Vagina (tissue), 2 donors: ENCODE results near the gene PTPN11. TPM values are rescaled to one million over a fixed set of nuclear protein-coding genes. Genes with fewer than 3 reads are reported as not detected.
"Not testable (repeated sequence)": the region's sequence is repeated elsewhere in the genome, so short reads cannot be mapped to it uniquely, and the experiment has no call there.

Experiments used
- DNase-seq, 2 donors: peaks; one replicate each; pipeline ENCODE4 v3.0.0-alpha.2; 2017; ENCODE audit errors: extremely low spot score in 2 of 2
- H3K27ac ChIP-seq: fragments of 200-600 bp; sonication (generic); one replicate; pipeline ENCODE4 v1.5.1; 2019
- H3K27me3 ChIP-seq: fragments of 200-600 bp; sonication (generic); one replicate; pipeline ENCODE4 v1.5.1; 2019
- H3K36me3 ChIP-seq, 2 donors: fragments of 200-600 bp; sonication (generic); one replicate each; pipeline ENCODE4 v1.5.1; 2017 to 2019
- H3K4me1 ChIP-seq: fragments of 200-600 bp; sonication (generic); one replicate; pipeline ENCODE4 v1.5.1; 2019
- H3K4me3 ChIP-seq, 2 donors: fragments of 200-600 bp; sonication (generic); 1 replicate in 1 of 2; 2 replicates in 1 of 2; pipeline ENCODE4 v1.5.1; 2016 to 2019
- H3K9me3 ChIP-seq: fragments of 200-600 bp; sonication (generic); one replicate; pipeline ENCODE4 v1.5.1; 2019
- POLR2A ChIP-seq, 2 donors: fragments of 450-650 bp; IDR thresholded peaks; one replicate each; pipeline ENCODE4 v1.6.1; 2017; ENCODE audit warnings: antibody characterized with exemption in 2 of 2, mild to moderate bottlenecking in 2 of 2, moderate library complexity in 2 of 2
- POLR2AphosphoS5 ChIP-seq, 2 donors: sonication (generic); formaldehyde crosslinking; IDR thresholded peaks; one replicate each; pipeline ENCODE4 v1.9.0; 2017; ENCODE audit warnings: antibody characterized with exemption in 2 of 2, mild to moderate bottlenecking in 2 of 2, low read depth in 1 of 2; ENCODE audit not compliant: insufficient read depth in 1 of 2
- intact Hi-C: fragments of 100-400 bp; cut with DNase I; formaldehyde crosslinking; loops from one replicate; pipeline ENCODE4 v1.15.1; 2023
- total RNA-seq: library from RNA; depleted of rRNA; stranded (reverse); fragments of >200 nt; gene quantifications from one replicate; pipeline ENCODE4 v1.2.3, GENCODE V29; 2016
- TF ChIP-seq, protein P1 (sequence below), 3 experiments: fragments of 450-650 bp in 2 of 3; fragments of 200-600 bp in 1 of 3; sonication (generic) in 1 of 3; IDR thresholded peaks; one replicate each; pipeline ENCODE4 v1.5.1; 2017 to 2019; ENCODE audit warnings: antibody characterized with exemption in 3 of 3, mild to moderate bottlenecking in 2 of 3, moderate library complexity in 2 of 3

The PTPN11 gene
- total RNA-seq, 1 donor from 2014 or later = 57.2 TPM

DNA sequence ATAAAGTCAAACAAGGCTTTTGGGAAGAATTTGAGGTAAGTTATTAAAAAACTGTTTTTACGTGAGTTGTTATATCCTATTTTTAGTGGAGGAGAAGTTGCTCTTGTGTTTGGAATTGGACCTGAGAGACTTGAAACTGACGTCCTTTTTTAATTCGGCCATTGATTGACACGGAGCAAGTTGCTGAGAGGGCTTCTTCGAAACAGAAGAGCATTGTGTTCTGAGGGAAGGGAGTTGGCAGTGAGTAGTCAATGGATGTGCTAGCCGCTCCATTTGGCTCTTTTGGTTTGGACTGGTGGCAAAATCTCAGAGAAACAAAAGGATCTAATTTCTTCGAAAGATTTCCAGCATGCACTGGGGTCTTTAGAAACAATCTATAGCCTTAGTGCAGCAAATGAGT, 37.3 kb downstream of the PTPN11 start:
- H3K36me3 ChIP-seq = peaks cover 3 to 40% of the 10 kb centered on the region in 2 donors
- H3K9me3 ChIP-seq = no peaks in the 10 kb centered on the region
- no peak overlapping the region for H3K27ac ChIP-seq

DNA sequence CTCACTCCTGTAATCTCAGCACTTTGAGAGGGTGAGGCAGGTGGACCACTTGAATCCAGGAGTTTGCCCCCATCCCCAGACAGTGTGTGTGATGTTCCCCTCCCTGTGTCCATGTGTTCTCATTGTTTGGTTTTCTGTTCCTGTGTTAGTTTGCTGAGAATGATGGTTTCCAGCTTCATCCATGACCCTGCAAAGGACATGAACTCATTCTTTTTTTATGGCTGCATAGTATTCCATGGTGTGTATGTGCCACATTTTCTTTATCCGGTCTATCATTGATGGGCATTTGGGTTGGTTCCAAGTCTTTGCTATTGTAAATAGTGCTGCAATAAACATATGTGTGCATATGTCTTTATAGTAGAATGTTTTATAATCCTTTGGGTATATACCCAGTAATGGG, 38.4 kb downstream of the PTPN11 start:
- not testable (repeated sequence) for H3K27ac ChIP-seq

More for the DNA sequence above, 37.3 kb downstream of the PTPN11 start:
- Histone ChIP-seq H3K4me3 (no peak overlapping the region), H3K27me3 (no peaks in the 10 kb centered on the region), H3K4me1 (no peaks in the 10 kb centered on the region)
- TF ChIP-seq, protein P1, sequence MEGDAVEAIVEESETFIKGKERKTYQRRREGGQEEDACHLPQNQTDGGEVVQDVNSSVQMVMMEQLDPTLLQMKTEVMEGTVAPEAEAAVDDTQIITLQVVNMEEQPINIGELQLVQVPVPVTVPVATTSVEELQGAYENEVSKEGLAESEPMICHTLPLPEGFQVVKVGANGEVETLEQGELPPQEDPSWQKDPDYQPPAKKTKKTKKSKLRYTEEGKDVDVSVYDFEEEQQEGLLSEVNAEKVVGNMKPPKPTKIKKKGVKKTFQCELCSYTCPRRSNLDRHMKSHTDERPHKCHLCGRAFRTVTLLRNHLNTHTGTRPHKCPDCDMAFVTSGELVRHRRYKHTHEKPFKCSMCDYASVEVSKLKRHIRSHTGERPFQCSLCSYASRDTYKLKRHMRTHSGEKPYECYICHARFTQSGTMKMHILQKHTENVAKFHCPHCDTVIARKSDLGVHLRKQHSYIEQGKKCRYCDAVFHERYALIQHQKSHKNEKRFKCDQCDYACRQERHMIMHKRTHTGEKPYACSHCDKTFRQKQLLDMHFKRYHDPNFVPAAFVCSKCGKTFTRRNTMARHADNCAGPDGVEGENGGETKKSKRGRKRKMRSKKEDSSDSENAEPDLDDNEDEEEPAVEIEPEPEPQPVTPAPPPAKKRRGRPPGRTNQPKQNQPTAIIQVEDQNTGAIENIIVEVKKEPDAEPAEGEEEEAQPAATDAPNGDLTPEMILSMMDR (IDR thresholded peaks at IDR 0.05) = no peak
- TF ChIP-seq POLR2A (IDR thresholded peaks at IDR 0.05) = no peak
- no peak for TF ChIP-seq POLR2AphosphoS5 (IDR thresholded peaks at IDR 0.05; ENCODE audit: insufficient read depth in 1 of 2, low read depth in 1 of 2)
- DNase-seq = no peak
- intact Hi-C loops = no loop called here

DNA sequence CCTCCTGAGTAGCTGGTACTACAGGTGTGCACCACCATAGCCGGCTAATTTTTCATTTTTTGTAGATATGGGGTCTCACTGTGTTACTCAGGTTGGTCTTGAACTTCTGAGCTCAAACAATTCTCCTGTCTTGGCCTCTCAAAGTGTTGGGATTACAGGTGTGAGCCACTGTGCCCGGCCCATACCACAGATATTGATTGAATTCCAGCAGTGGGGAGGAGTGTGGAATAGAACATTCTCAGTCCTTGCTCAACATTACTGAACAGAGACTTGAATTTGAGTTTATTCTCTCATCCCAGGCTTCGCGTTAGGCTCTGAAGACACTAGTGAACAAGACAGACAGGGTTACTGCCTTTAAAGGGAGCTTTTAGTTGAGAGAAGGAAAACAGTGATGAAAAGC, 39.6 kb downstream of the PTPN11 start:
- no peaks in the 10 kb centered on the region for H3K27me3 ChIP-seq
- H3K36me3 ChIP-seq = peaks cover 3 to 35% of the 10 kb centered on the region in 2 donors
- no peak overlapping the region for H3K27ac ChIP-seq
- DNase-seq = no peak
- H3K4me3 ChIP-seq = no peak overlapping the region
- TF ChIP-seq, protein P1 (IDR thresholded peaks at IDR 0.05) = no peak
- TF ChIP-seq POLR2AphosphoS5 (IDR thresholded peaks at IDR 0.05; ENCODE audit: insufficient read depth in 1 of 2, low read depth in 1 of 2) = no peak
- no peak for TF ChIP-seq POLR2A (IDR thresholded peaks at IDR 0.05)
- no peaks in the 10 kb centered on the region for H3K4me1 ChIP-seq
- intact Hi-C loops = no loop called here
- no peaks in the 10 kb centered on the region for H3K9me3 ChIP-seq

More for the DNA sequence above, 38.4 kb downstream of the PTPN11 start:
- H3K27me3 ChIP-seq, H3K4me1 ChIP-seq, H3K9me3 ChIP-seq, DNase-seq, H3K4me3 ChIP-seq, intact Hi-C loops: not testable (repeated sequence)
- H3K36me3 ChIP-seq = peaks cover 3 to 40% of the 10 kb centered on the region in 2 donors

DNA sequence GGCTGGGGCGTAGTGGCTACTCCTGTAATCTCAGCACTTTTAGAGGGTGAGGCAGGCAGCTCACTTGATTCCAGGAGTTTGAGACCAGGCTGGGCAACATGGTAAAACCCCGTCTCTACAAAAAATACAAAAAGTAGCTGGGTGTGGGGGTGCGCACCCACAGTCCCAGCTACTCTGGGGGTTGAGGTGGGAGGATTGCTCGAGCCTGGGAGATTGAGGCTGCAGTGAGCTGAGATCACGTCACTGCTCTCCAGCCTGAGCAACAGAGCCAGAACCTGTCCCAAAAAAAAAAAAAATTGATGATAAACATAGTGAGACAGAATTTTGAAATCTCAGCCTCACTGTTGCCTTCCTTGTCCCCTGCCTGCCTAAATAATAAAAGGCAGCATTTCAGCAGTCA, 40.0 kb downstream of the PTPN11 start:
- intact Hi-C loops = no loop called here
- DNase-seq = no peak
- Histone ChIP-seq H3K27ac (no peak overlapping the region), H3K9me3 (no peaks in the 10 kb centered on the region), H3K4me3 (no peak overlapping the region), H3K4me1 (no peaks in the 10 kb centered on the region), H3K36me3 (peaks cover 3 to 31% of the 10 kb centered on the region in 2 donors), H3K27me3 (no peaks in the 10 kb centered on the region)
- TF ChIP-seq, protein P1 (IDR thresholded peaks at IDR 0.05) = no peak
- no peak for TF ChIP-seq POLR2AphosphoS5 (IDR thresholded peaks at IDR 0.05; ENCODE audit: insufficient read depth in 1 of 2, low read depth in 1 of 2)
- no peak for TF ChIP-seq POLR2A (IDR thresholded peaks at IDR 0.05)

DNA sequence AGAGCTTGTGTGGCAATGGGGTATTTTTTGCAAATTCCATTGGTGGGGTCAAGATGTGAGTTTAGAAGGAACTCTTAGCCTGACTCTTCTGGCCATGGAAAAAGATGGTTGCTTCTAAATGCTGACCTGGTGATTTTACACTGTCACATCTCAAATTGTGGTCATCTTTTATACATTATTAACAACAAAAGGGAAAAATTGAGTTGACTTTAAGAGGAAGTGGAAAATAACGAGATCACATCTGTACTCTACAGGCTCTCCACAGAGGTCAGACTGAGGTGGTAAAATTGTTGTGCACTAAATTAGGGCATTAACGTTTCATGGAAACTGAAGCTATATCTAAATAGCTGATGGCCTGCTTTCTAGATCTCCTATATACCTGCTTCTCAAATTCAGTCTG, 44.7 kb downstream of the PTPN11 start:
- Histone ChIP-seq H3K9me3 (no peaks in the 10 kb centered on the region), H3K4me3 (no peak overlapping the region), H3K36me3 (no peaks in the 10 kb centered on the region), H3K27ac (no peak overlapping the region), H3K27me3 (no peaks in the 10 kb centered on the region), H3K4me1 (no peaks in the 10 kb centered on the region)
- intact Hi-C loops = no loop called here
- DNase-seq = no peak
- no peak for TF ChIP-seq POLR2AphosphoS5 (IDR thresholded peaks at IDR 0.05; ENCODE audit: insufficient read depth in 1 of 2, low read depth in 1 of 2)
- TF ChIP-seq, protein P1 (IDR thresholded peaks at IDR 0.05) = no peak
- TF ChIP-seq POLR2A (IDR thresholded peaks at IDR 0.05) = no peak
